ENCODE data around the gene AURKB. TPM values are rescaled to one million over a fixed set of nuclear protein-coding genes. Genes with fewer than 3 reads are reported as not detected.
A peak's percentile ranks its signal among the peaks of the same experiment; 100 is the strongest.

The AURKB gene
- total and polyA plus RNA-seq, 2 of the 13 experiments (the other 11 are each of a cell fraction or from before 2014, with no cell fraction given), result 29.5 to 75.3 TPM

DNA sequence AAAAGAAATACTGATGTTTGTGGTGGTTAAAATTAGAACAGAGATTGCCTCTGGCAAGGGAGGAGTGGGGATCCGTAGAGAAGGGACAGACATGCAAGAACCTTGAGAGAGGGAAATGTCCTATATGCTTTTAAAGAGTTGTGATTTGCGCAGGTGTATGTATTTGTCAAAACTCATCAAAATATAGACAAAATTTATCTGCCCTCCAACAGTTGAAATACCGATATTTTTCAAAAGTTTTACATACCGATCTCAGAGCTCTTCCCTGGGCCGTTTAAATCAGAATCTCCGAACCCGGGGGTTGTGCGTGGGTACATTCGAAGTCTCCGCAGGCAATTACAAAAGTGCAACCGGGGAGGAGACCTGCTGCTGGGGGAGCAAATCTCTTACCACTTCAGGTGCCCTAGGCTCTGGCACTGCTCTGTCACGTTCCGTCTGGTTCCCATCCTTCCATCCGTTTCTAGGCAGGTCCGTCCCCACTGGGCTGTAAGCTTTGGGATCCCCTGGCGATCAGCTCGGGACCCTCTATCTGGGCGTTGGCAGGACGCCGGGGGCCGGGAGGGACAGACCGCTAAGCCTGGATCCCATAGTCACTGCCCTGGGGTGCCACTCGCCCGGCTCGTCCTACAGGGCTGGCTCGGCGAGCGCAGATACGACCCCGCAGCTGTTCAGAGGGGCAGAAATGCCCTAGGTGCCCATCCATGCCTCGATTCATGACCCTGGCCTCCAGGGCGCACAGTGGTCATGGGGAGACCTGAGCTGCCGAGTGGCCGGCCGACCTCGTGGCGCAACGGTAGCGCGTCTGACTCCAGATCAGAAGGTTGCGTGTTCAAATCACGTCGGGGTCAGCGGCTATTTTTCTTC is 24.6 kb downstream of the AURKB start (continued):
- TF ChIP-seq ZNF350 (CRISPR knock-in tag; IDR thresholded peaks at IDR 0.05; ENCODE audit: borderline replicate concordance, low read depth) (peak; percentile 76; the same call in 1 of the 2 replicates), GFI1 (CRISPR knock-in tag; IDR thresholded peaks at IDR 0.05; ENCODE audit: borderline replicate concordance) (peak; percentile 69; the same call in 1 of the 2 replicates), KAT8 (CRISPR knock-in tag; IDR thresholded peaks at IDR 0.05) (no peak; the same call in 1 of the 2 replicates), NKX3-1 (CRISPR knock-in tag; IDR thresholded peaks at IDR 0.05) (0 out of 2 replicates have a peak, but pooled peaks have one; percentile 20), MXI1 (IDR thresholded peaks at IDR 0.05; ENCODE audit: borderline replicate concordance, low read depth, low read length) (peak; percentile 76; the same call in 2 of the 3 replicates), SIX1 (CRISPR knock-in tag; IDR thresholded peaks at IDR 0.05; ENCODE audit: borderline replicate concordance) (no peak), ZNF30 (CRISPR knock-in tag; IDR thresholded peaks at IDR 0.05) (no peak), ZNF354B (CRISPR knock-in tag; IDR thresholded peaks at IDR 0.05) (no peak), ZNF34 (CRISPR knock-in tag; IDR thresholded peaks at IDR 0.05; ENCODE audit: borderline replicate concordance) (no peak), ZSCAN21 (CRISPR knock-in tag; IDR thresholded peaks at IDR 0.05; ENCODE audit: borderline replicate concordance) (no peak), ZNF883 (CRISPR knock-in tag; IDR thresholded peaks at IDR 0.05; ENCODE audit: not compliant biosample characterization) (no peak), ZNF121 (CRISPR knock-in tag; IDR thresholded peaks at IDR 0.05) (peak; percentile 57), ZNF367 (CRISPR knock-in tag; IDR thresholded peaks at IDR 0.05; ENCODE audit: borderline replicate concordance) (no peak), CREM (IDR thresholded peaks at IDR 0.05) (no peak), CREM (CRISPR knock-in tag; IDR thresholded peaks at IDR 0.05) (no peak), HOXA5 (CRISPR knock-in tag; IDR thresholded peaks at IDR 0.05) (peak; percentile 51; the same call in 1 of the 2 replicates), CREB3 (CRISPR knock-in tag; IDR thresholded peaks at IDR 0.05) (no peak), TAF1 (CRISPR knock-in tag; IDR thresholded peaks at IDR 0.05) (no peak), ZNF333 (CRISPR knock-in tag; IDR thresholded peaks at IDR 0.05; ENCODE audit: borderline replicate concordance) (no peak), CEBPB (IDR thresholded peaks at IDR 0.05; ENCODE audit: borderline replicate concordance, low read depth, low read length) (peak; percentile 45; the same call in 1 of the 2 replicates), ELF4 (CRISPR knock-in tag; IDR thresholded peaks at IDR 0.05; ENCODE audit: borderline replicate concordance) (no peak), TGIF2 (CRISPR knock-in tag; IDR thresholded peaks at IDR 0.05) (no peak), HDAC2 (CRISPR knock-in tag; IDR thresholded peaks at IDR 0.05) (peak; percentile 48; the same call in 1 of the 2 replicates), ZNF446 (CRISPR knock-in tag; IDR thresholded peaks at IDR 0.05) (no peak), KMT2B (CRISPR knock-in tag; IDR thresholded peaks at IDR 0.05) (no peak), KDM5A (IDR thresholded peaks at IDR 0.05; ENCODE audit: borderline replicate concordance, low read length) (no peak)
- TF ChIP-seq, protein P1, sequence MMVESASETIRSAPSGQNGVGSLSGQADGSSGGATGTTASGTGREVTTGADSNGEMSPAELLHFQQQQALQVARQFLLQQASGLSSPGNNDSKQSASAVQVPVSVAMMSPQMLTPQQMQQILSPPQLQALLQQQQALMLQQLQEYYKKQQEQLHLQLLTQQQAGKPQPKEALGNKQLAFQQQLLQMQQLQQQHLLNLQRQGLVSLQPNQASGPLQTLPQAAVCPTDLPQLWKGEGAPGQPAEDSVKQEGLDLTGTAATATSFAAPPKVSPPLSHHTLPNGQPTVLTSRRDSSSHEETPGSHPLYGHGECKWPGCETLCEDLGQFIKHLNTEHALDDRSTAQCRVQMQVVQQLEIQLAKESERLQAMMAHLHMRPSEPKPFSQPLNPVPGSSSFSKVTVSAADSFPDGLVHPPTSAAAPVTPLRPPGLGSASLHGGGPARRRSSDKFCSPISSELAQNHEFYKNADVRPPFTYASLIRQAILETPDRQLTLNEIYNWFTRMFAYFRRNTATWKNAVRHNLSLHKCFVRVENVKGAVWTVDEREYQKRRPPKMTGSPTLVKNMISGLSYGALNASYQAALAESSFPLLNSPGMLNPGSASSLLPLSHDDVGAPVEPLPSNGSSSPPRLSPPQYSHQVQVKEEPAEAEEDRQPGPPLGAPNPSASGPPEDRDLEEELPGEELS (CRISPR knock-in tag; IDR thresholded peaks at IDR 0.05), result peak; percentile 37; the same call in 1 of the 2 replicates

Measured in HepG2 (cell line).